AG04450 (cell line): ENCODE data around the gene CIP2A. TPM values are rescaled to one million over a fixed set of nuclear protein-coding genes. Genes with fewer than 3 reads are reported as not detected.

Experiments
- CTCF ChIA-PET: fragments of 300-600, 350-600 bp; formaldehyde crosslinking; extraction: SDS; loops from one replicate; lab custom pipeline; 2022; ENCODE audit warnings: antibody characterized with exemption, inconsistent platforms; lab: Charles Lee
- POLR2A ChIA-PET: fragments of 350-600 bp; formaldehyde crosslinking; extraction: SDS; loops from one replicate; lab custom pipeline; 2021; ENCODE audit warnings: antibody characterized with exemption, inconsistent platforms; lab: Yijun Ruan, JAX
- DNase-seq: peaks from one replicate; pipeline ENCODE4 v3.0.0-alpha.2; 2011; ENCODE audit warnings: low read depth, low spot score
- H3K27ac ChIP-seq: one replicate; pipeline ENCODE4 v1.5.1; 2012; ENCODE audit warnings: low read depth, low read length, control low read depth
- H3K27me3 ChIP-seq: one replicate; pipeline ENCODE4 v1.6.0; 2012; ENCODE audit warnings: low read length; ENCODE audit not compliant: control insufficient read depth, insufficient read depth
- H3K4me3 ChIP-seq: 2 replicates; pipeline ENCODE4 v1.5.1; 2011; ENCODE audit warnings: mild to moderate bottlenecking, low read depth, low read length, control low read depth
- H3K9me3 ChIP-seq: 2 replicates; pipeline ENCODE4 v1.5.1; 2012; ENCODE audit warnings: low read length; ENCODE audit not compliant: control insufficient read depth, insufficient read depth
- polyA plus RNA-seq: library from polyadenylated mRNA; depleted of rRNA; stranded (reverse); fragments of >200 nt; gene quantifications from 2 replicates; pipeline ENCODE4 v1.2.3, GENCODE V29; 2011
- TF ChIP-seq, protein P1 (sequence below): IDR thresholded peaks from 2 replicates; pipeline ENCODE4 v1.5.1; 2011; ENCODE audit warnings: low read depth, low read length, control low read depth, inconsistent platforms

CIP2A gene
- polyA plus RNA-seq, 1 experiment = 6.2 TPM

DNA sequence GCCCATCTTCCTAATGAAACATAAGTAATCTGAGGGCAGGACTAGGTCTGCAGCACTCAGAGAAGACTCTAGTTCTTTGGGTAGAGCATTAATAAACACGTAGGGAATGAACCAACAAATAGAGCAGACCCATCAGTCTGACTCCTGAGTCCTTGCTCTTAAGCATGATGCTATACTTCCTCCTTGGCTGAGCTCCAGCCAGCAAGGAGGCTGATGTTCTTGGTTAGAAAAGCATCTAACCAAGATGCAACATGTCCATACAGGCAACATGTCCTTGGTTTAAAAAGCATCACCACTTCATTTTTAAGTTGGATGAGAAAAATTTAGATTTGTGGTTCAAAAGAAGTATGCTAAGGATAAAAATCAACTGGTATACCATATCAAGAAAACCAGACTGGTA lies 70.3 kb downstream of the CIP2A start:
- Histone ChIP-seq H3K4me3 (no peak overlapping the region), H3K9me3 (no peaks in the 10 kb centered on the region), H3K27me3 (no peaks in the 10 kb centered on the region), H3K27ac (no peak overlapping the region)
- ChIA-PET POLR2A (no interaction called here), CTCF (no interaction called here)
- DNase-seq = no peak
- TF ChIP-seq, protein P1, sequence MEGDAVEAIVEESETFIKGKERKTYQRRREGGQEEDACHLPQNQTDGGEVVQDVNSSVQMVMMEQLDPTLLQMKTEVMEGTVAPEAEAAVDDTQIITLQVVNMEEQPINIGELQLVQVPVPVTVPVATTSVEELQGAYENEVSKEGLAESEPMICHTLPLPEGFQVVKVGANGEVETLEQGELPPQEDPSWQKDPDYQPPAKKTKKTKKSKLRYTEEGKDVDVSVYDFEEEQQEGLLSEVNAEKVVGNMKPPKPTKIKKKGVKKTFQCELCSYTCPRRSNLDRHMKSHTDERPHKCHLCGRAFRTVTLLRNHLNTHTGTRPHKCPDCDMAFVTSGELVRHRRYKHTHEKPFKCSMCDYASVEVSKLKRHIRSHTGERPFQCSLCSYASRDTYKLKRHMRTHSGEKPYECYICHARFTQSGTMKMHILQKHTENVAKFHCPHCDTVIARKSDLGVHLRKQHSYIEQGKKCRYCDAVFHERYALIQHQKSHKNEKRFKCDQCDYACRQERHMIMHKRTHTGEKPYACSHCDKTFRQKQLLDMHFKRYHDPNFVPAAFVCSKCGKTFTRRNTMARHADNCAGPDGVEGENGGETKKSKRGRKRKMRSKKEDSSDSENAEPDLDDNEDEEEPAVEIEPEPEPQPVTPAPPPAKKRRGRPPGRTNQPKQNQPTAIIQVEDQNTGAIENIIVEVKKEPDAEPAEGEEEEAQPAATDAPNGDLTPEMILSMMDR = no peak

DNA sequence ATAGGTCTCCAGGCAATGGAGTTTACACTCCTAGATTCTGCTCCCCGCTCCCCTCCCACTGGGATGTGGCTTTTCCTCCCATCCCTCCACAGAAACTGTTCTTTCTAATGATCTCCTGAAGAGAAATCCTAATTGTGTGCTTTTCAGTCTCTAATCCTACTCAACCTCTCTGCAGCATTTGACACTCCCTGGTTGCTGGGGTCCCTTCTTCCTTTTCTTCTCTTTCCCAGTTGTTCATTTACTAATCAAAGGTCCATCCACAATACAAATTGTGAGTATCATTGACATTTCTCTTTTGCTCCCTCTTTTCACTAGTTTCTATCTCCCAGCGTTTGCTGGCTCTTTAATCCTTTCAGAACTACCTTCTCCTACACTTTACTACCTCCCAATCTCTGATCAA lies 72.4 kb downstream of the CIP2A start:
- POLR2A ChIA-PET = no interaction called here
- H3K9me3 ChIP-seq = no peaks in the 10 kb centered on the region
- H3K4me3 ChIP-seq = no peak overlapping the region
- no peak overlapping the region for H3K27ac ChIP-seq
- TF ChIP-seq, protein P1 = no peak
- CTCF ChIA-PET = interaction anchor here (1.4 kb wide), 1 partner anchor 35 kb away, joined by 3 read pairs; no protein-coding TSS in a partner anchor
- H3K27me3 ChIP-seq = no peaks in the 10 kb centered on the region
- DNase-seq = no peak

DNA sequence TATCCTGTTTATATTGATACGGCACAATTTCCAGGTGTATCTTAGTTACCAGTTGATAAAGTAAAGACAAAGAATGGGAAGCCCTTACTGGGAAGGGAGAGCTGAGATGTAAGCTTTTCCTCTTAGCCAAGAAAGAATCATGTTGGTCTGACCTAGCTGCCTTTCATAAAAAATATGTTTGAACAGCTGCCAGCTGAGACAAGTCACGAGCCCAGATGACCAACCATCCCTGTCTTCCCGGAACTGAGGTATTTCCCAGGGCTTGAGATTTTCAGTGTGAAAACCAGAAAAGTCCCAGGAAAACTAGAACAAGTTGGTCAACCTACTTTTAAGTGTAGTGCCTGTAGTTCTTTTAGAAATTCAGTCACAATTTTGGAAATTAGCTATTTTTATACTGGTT lies 75.3 kb downstream of the CIP2A start:
- no peak for DNase-seq
- CTCF ChIA-PET = interaction anchor here (1.0 kb wide), 1 partner anchor 33 kb away, joined by 3 read pairs; no protein-coding TSS in a partner anchor
- POLR2A ChIA-PET = no interaction called here

DNA sequence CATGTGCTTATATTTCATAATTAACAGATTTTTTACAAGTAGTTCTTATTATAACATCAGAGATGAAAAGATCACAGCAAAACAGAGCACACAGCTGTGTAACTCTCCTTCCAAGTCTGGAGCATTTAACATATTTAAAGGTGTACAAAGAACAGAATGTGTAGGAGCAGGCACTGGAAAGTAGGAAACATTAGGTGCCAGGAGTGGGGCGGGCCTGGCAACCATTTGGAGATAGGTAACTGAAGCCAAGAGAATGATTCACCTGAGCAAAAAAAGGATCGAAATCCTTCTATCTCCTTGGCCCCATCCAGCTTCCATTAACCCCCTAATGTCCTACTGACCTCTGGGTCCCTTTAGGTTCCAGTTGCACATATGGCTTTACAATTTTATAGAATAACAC lies 76.6 kb downstream of the CIP2A start:
- POLR2A ChIA-PET = interaction anchor here (0.5 kb wide), 1 partner anchor 57 kb away, joined by 3 read pairs; no protein-coding TSS in a partner anchor

More for the DNA sequence above, 75.3 kb downstream of the CIP2A start:
- Histone ChIP-seq H3K27ac (no peak overlapping the region), H3K27me3 (no peaks in the 10 kb centered on the region), H3K4me3 (no peak overlapping the region), H3K9me3 (no peaks in the 10 kb centered on the region)
- TF ChIP-seq, protein P1 = no peak

DNA sequence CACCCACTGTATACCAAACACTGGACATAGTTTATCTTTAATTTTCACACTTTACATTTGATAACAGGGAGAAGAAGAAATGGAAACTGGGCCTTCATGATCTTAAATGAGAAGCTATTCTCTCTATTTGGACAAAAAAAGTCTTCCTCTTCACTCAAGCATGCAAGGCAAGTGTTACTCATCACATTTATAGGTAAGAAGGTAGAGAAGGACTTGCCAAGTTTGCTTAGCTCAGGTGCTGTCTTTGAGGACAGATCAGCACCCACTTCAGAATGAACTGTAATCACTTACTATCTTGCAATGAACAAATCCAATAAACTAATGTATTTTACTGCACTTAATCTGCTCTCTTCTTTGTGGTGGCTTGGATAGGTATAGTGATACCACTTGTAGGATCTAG lies 77.7 kb downstream of the CIP2A start:
- H3K9me3 ChIP-seq = no peaks in the 10 kb centered on the region
- no peaks in the 10 kb centered on the region for H3K27me3 ChIP-seq
- DNase-seq = no peak
- POLR2A ChIA-PET = no interaction called here
- CTCF ChIA-PET = no interaction called here
- H3K4me3 ChIP-seq = no peak overlapping the region
- TF ChIP-seq, protein P1 = no peak
- H3K27ac ChIP-seq = no peak overlapping the region

More for the DNA sequence above, 76.6 kb downstream of the CIP2A start:
- DNase-seq = no peak
- no peak overlapping the region for H3K27ac ChIP-seq
- no peak overlapping the region for H3K4me3 ChIP-seq
- no peaks in the 10 kb centered on the region for H3K27me3 ChIP-seq
- H3K9me3 ChIP-seq = no peaks in the 10 kb centered on the region
- TF ChIP-seq, protein P1 = no peak
- CTCF ChIA-PET = interaction anchor here (1.0 kb wide), 2 partner anchors 34 to 35 kb away, joined by 3 read pairs; no protein-coding TSS in a partner anchor
